ENCODE measurements around the gene ANO2.

Gene ANO2

GRCh38 chr12:5976711-5977110 lies 31.7 kb upstream of the ANO2 start:
- no peak for TF ChIP-seq POLR2AphosphoS5 (IDR thresholded peaks at IDR 0.05; ENCODE audit: low read depth, low read length)
- TF ChIP-seq TAF1 (IDR thresholded peaks at IDR 0.05; ENCODE audit: borderline replicate concordance, insufficient read depth, low read length) = no peak
- TF ChIP-seq REST (IDR thresholded peaks at IDR 0.05; ENCODE audit: insufficient read depth in 1 of 2, low read depth in 2 of 2, low read length in 2 of 2) = no peak
- TF ChIP-seq SIN3A (IDR thresholded peaks at IDR 0.05; ENCODE audit: borderline replicate concordance, insufficient read depth, low read length) = no peak
- no peak for TF ChIP-seq FOXP2 (optimal IDR thresholded peaks at IDR 0.05; ENCODE audit: borderline replicate concordance, extremely low read depth, extremely low read length, insufficient read depth)

GRCh38 chr12:5976196-5976595 lies 31.1 kb upstream of the ANO2 start:
- TF ChIP-seq POLR2AphosphoS5 (IDR thresholded peaks at IDR 0.05; ENCODE audit: low read depth, low read length) (no peak), REST (IDR thresholded peaks at IDR 0.05; ENCODE audit: insufficient read depth in 1 of 2, low read depth in 2 of 2, low read length in 2 of 2) (no peak), FOXP2 (optimal IDR thresholded peaks at IDR 0.05; ENCODE audit: borderline replicate concordance, extremely low read depth, extremely low read length, insufficient read depth) (no peak), SIN3A (IDR thresholded peaks at IDR 0.05; ENCODE audit: borderline replicate concordance, insufficient read depth, low read length) (no peak), TAF1 (IDR thresholded peaks at IDR 0.05; ENCODE audit: borderline replicate concordance, insufficient read depth, low read length) (no peak)

- TF ChIP-seq TAF1 (IDR thresholded peaks at IDR 0.05; ENCODE audit: borderline replicate concordance, insufficient read depth, low read length) (no peak), REST (IDR thresholded peaks at IDR 0.05; ENCODE audit: insufficient read depth in 1 of 2, low read depth in 2 of 2, low read length in 2 of 2) (no peak), POLR2AphosphoS5 (IDR thresholded peaks at IDR 0.05; ENCODE audit: low read depth, low read length) (no peak), SIN3A (IDR thresholded peaks at IDR 0.05; ENCODE audit: borderline replicate concordance, insufficient read depth, low read length) (no peak), FOXP2 (optimal IDR thresholded peaks at IDR 0.05; ENCODE audit: borderline replicate concordance, extremely low read depth, extremely low read length, insufficient read depth) (no peak)
These were observed 28.5 kb upstream of the ANO2 start for GRCh38 chr12:5973461-5974115.

- no peak for TF ChIP-seq TAF1 (IDR thresholded peaks at IDR 0.05; ENCODE audit: borderline replicate concordance, insufficient read depth, low read length)
- no peak for TF ChIP-seq POLR2AphosphoS5 (IDR thresholded peaks at IDR 0.05; ENCODE audit: low read depth, low read length)
- TF ChIP-seq FOXP2 (optimal IDR thresholded peaks at IDR 0.05; ENCODE audit: borderline replicate concordance, extremely low read depth, extremely low read length, insufficient read depth) = no peak
- no peak for TF ChIP-seq SIN3A (IDR thresholded peaks at IDR 0.05; ENCODE audit: borderline replicate concordance, insufficient read depth, low read length)
- no peak for TF ChIP-seq REST (IDR thresholded peaks at IDR 0.05; ENCODE audit: insufficient read depth in 1 of 2, low read depth in 2 of 2, low read length in 2 of 2)
These were observed 27.3 kb upstream of the ANO2 start for GRCh38 chr12:5972387-5972786.
